HG03469 (cell line): Measurements from ENCODE around the gene COL17A1.

ENCODE experiments used
- ATAC-seq: cut with Tn5 transposase; IDR thresholded peaks from one replicate; pipeline ENCODE4 v1.9.1; 2021; ENCODE audit warnings: mild to moderate bottlenecking, moderate library complexity, moderate number of reproducible peaks; ENCODE audit not compliant: unreplicated experiment

COL17A1 gene

GRCh38 chr10:104054430-104054829 lies 31.2 kb downstream of the COL17A1 start:
- ATAC-seq: no peak

GRCh38 chr10:104053201-104053600 lies 32.5 kb downstream of the COL17A1 start:
- ATAC-seq: no peak

GRCh38 chr10:104052431-104052830 lies 33.2 kb downstream of the COL17A1 start:
- no peak for ATAC-seq

- ATAC-seq: no peak
These were observed 36.0 kb downstream of the COL17A1 start for GRCh38 chr10:104049504-104050250.

GRCh38 chr10:104046651-104047050 lies 39.0 kb downstream of the COL17A1 start:
- ATAC-seq: no peak

GRCh38 chr10:104045151-104046089 lies 40.3 kb downstream of the COL17A1 start:
- ATAC-seq: no peak

- ATAC-seq: no peak
These were observed 41.8 kb downstream of the COL17A1 start for GRCh38 chr10:104043854-104044253.

GRCh38 chr10:104043185-104043830 lies 42.4 kb downstream of the COL17A1 start:
- ATAC-seq: no peak

GRCh38 chr10:104041891-104042535 lies 43.7 kb downstream of the COL17A1 start:
- ATAC-seq: no peak

GRCh38 chr10:104040862-104041789 lies 44.6 kb downstream of the COL17A1 start:
- ATAC-seq: no peak

- no peak for ATAC-seq
These were observed 45.3 kb downstream of the COL17A1 start for GRCh38 chr10:104040382-104040781.

GRCh38 chr10:104038958-104039752 lies 46.5 kb downstream of the COL17A1 start:
- ATAC-seq: no peak

GRCh38 chr10:104038537-104038936 lies 47.1 kb downstream of the COL17A1 start:
- no peak for ATAC-seq

GRCh38 chr10:104037261-104037951 lies 48.3 kb downstream of the COL17A1 start:
- no peak for ATAC-seq

- ATAC-seq: no peak
These were observed 49.0 kb downstream of the COL17A1 start for GRCh38 chr10:104036518-104037260.

- no peak for ATAC-seq
These were observed 49.7 kb downstream of the COL17A1 start for GRCh38 chr10:104036069-104036384.

GRCh38 chr10:104035194-104036068 lies 50.2 kb downstream of the COL17A1 start:
- no peak for ATAC-seq
